Measurements from ENCODE around the gene CHMP2A.

GRCh38 chr19:58573658-58574164 is 18.8 kb upstream of the CHMP2A start:
- no peak for TF ChIP-seq CTCF (IDR thresholded peaks at IDR 0.05; ENCODE audit: low read depth, low read length)
- no peak for TF ChIP-seq EZH2phosphoT487 (IDR thresholded peaks at IDR 0.05; ENCODE audit: low read depth)
